HepG2 (cell line): Measurements from ENCODE around the gene CES3. TPM values are rescaled to one million over a fixed set of nuclear protein-coding genes. Genes with fewer than 3 reads are reported as not detected.
A peak's percentile ranks its signal among the peaks of the same experiment; 100 is the strongest.

ENCODE experiments used
- CREM ChIP-seq, 2 experiments: sonication (generic) in 1 of 2; formaldehyde crosslinking in 1 of 2; IDR thresholded peaks; 2 replicates each; pipeline versions ENCODE4 v1.4.0 to v1.6.1; 2016 to 2020; ENCODE audit warnings: antibody characterized with exemption in 1 of 2, mild to moderate bottlenecking in 1 of 2, missing genetic modification reagents in 1 of 2
- GFI1 ChIP-seq: sonication (generic); formaldehyde crosslinking; IDR thresholded peaks from 2 replicates; pipeline ENCODE4 v1.5.0; 2020; ENCODE audit warnings: missing genetic modification reagents, mild to moderate bottlenecking, borderline replicate concordance
- GPN1 ChIP-seq: sonication (generic); formaldehyde crosslinking; IDR thresholded peaks from 2 replicates; pipeline ENCODE4 v1.5.1; 2020; ENCODE audit warnings: missing genetic modification reagents, borderline replicate concordance
- HHEX ChIP-seq: IDR thresholded peaks from 2 replicates; pipeline ENCODE4 v1.6.1; 2016; ENCODE audit warnings: control low read depth
- HOXA3 ChIP-seq: sonication (generic); formaldehyde crosslinking; IDR thresholded peaks from 2 replicates; pipeline ENCODE4 v1.5.0; 2020; ENCODE audit warnings: missing genetic modification reagents
- MYC ChIP-seq: sonication (generic); formaldehyde crosslinking; IDR thresholded peaks from 2 replicates; pipeline ENCODE4 v1.9.0; 2021; ENCODE audit warnings: missing genetic modification reagents, borderline replicate concordance
- PCBP1 ChIP-seq: fragments of 200-400 bp; formaldehyde crosslinking; IDR thresholded peaks from 2 replicates; pipeline ENCODE4 v1.6.1; 2017; ENCODE audit warnings: mild to moderate bottlenecking, low read depth, low read length, borderline replicate concordance
- PCBP2 ChIP-seq: fragments of 200-400 bp; formaldehyde crosslinking; optimal IDR thresholded peaks from 2 replicates; pipeline ENCODE3; 2018; ENCODE audit warnings: low read length, low read depth; ENCODE audit not compliant: poor library complexity, severe bottlenecking
- SIX4 ChIP-seq: sonication (generic); formaldehyde crosslinking; IDR thresholded peaks from 2 replicates; pipeline ENCODE4 v1.4.0; 2020; ENCODE audit warnings: missing genetic modification reagents
- SMAD9 ChIP-seq: sonication (generic); formaldehyde crosslinking; IDR thresholded peaks from 2 replicates; pipeline ENCODE4 v1.5.1; 2020; ENCODE audit warnings: mild to moderate bottlenecking, missing genetic modification reagents
- SRSF9 ChIP-seq: fragments of 200-400 bp; formaldehyde crosslinking; IDR thresholded peaks from 2 replicates; pipeline ENCODE4 v1.6.1; 2018; ENCODE audit warnings: borderline replicate concordance, mild to moderate bottlenecking, low read depth, low read length; ENCODE audit not compliant: insufficient read depth, poor library complexity, severe bottlenecking
- TARDBP ChIP-seq: sonication (generic); formaldehyde crosslinking; IDR thresholded peaks from 2 replicates; pipeline ENCODE4 v1.8.0; 2022; ENCODE audit warnings: mild to moderate bottlenecking, missing genetic modification reagents
- TBP ChIP-seq: sonication (generic); formaldehyde crosslinking; IDR thresholded peaks from 2 replicates; pipeline ENCODE4 v1.5.0; 2020; ENCODE audit warnings: missing genetic modification reagents
- TFDP2 ChIP-seq: sonication (generic); formaldehyde crosslinking; IDR thresholded peaks from 2 replicates; pipeline ENCODE4 v1.4.0; 2020; ENCODE audit warnings: missing genetic modification reagents
- ZBTB2 ChIP-seq: sonication (generic); formaldehyde crosslinking; IDR thresholded peaks from 2 replicates; pipeline ENCODE4 v1.8.0; 2022; ENCODE audit warnings: low read depth, missing genetic modification reagents
- ZFAT ChIP-seq: sonication (generic); formaldehyde crosslinking; conservative IDR thresholded peaks from 2 replicates; pipeline ENCODE4 v1.8.1; 2023; ENCODE audit warnings: missing genetic modification reagents, inconsistent platforms
- ZFP90 ChIP-seq: sonication (generic); formaldehyde crosslinking; IDR thresholded peaks from 2 replicates; pipeline ENCODE4 v1.8.0; 2022; ENCODE audit warnings: missing genetic modification reagents, mild to moderate bottlenecking, inconsistent platforms, borderline replicate concordance
- ZFP91 ChIP-seq: sonication (generic); formaldehyde crosslinking; IDR thresholded peaks from 2 replicates; pipeline ENCODE4 v1.9.0; 2022; ENCODE audit warnings: missing genetic modification reagents, mild to moderate bottlenecking, borderline replicate concordance
- ZMYM3 ChIP-seq: sonication (generic); formaldehyde crosslinking; IDR thresholded peaks from 2 replicates; pipeline ENCODE4 v1.5.1; 2020; ENCODE audit warnings: mild to moderate bottlenecking, missing genetic modification reagents
- ZNF274 ChIP-seq: sonication (generic); formaldehyde crosslinking; IDR thresholded peaks from 2 replicates; pipeline ENCODE4 v1.5.1; 2020; ENCODE audit warnings: mild to moderate bottlenecking, missing genetic modification reagents
- ZNF276 ChIP-seq: sonication (generic); formaldehyde crosslinking; IDR thresholded peaks from 2 replicates; pipeline ENCODE4 v1.4.0; 2020; ENCODE audit warnings: mild to moderate bottlenecking, low read depth, missing genetic modification reagents
- ZNF563 ChIP-seq: sonication (generic); formaldehyde crosslinking; IDR thresholded peaks from 2 replicates; pipeline ENCODE4 v1.8.0; 2022; ENCODE audit warnings: mild to moderate bottlenecking, moderate library complexity, missing genetic modification reagents
- ZNF724P ChIP-seq: sonication (generic); formaldehyde crosslinking; IDR thresholded peaks from 2 replicates; pipeline ENCODE4 v1.8.0; 2022; ENCODE audit warnings: missing genetic modification reagents, borderline replicate concordance
- polyA plus RNA-seq, 8 experiments: library from polyadenylated mRNA; depleted of rRNA in 3 of 8; stranded (reverse) in 7 of 8; unstranded in 1 of 8; fragments of >200 nt; fragmentation: Illumina TruSeq in 4 of 8; extraction: Trizol in 4 of 8; gene quantifications; 2 replicates each; pipeline versions ENCODE4 v1.2.1 to v1.2.3, GENCODE V29; 2011 to 2016; ENCODE audit warnings: low read depth in 4 of 8, missing spikeins in 1 of 8, mixed read lengths in 1 of 8; ENCODE audit not compliant: insufficient read depth in 1 of 8
- total RNA-seq, 5 experiments: library from RNA; depleted of rRNA; stranded (reverse); fragments of >200 nt; fragmentation: Illumina TruSeq; extraction: Trizol; gene quantifications; 2 replicates each; pipeline ENCODE4 v1.2.3, GENCODE V29; 2016; ENCODE audit warnings: low read depth in 1 of 5

CES3 gene
- total and polyA plus RNA-seq, 2 of the 13 experiments (the other 11 are each of a cell fraction or from before 2014, with no cell fraction given), result 6.6 to 17.4 TPM

- TF ChIP-seq ZFP90 (CRISPR knock-in tag) (0 out of 2 replicates have a peak, but pooled peaks have one; percentile 28), SRSF9 (no peak), ZNF276 (CRISPR knock-in tag) (0 out of 2 replicates have a peak, but pooled peaks have one; percentile 24), ZFP91 (CRISPR knock-in tag) (peak; percentile 43; the same call in 1 of the 2 replicates), SIX4 (CRISPR knock-in tag) (no peak), GPN1 (CRISPR knock-in tag) (no peak), ZNF563 (CRISPR knock-in tag) (peak; percentile 74; the same call in 1 of the 2 replicates), ZFAT (peak; percentile 72; the same call in 1 of the 2 replicates), CREM (IDR thresholded peaks at IDR 0.05) (no peak), CREM (CRISPR knock-in tag; IDR thresholded peaks at IDR 0.05) (no peak), HOXA3 (CRISPR knock-in tag) (peak; percentile 36; the same call in 1 of the 2 replicates), MYC (CRISPR knock-in tag) (no peak), HHEX (no peak), ZBTB2 (CRISPR knock-in tag) (peak; percentile 30; the same call in 1 of the 2 replicates), ZNF724P (CRISPR knock-in tag) (no peak), TFDP2 (CRISPR knock-in tag) (peak; percentile 56; the same call in 1 of the 2 replicates), TARDBP (peak; percentile 31; the same call in 1 of the 2 replicates), ZMYM3 (CRISPR knock-in tag) (peak; percentile 14; the same call in 1 of the 2 replicates), TBP (CRISPR knock-in tag) (no peak), PCBP1 (no peak), PCBP2 (no peak), SMAD9 (CRISPR knock-in tag) (no peak), GFI1 (peak; percentile 15; the same call in 1 of the 2 replicates), ZNF274 (CRISPR knock-in tag) (no peak)
Observed at GRCh38 chr16:67013823-67014633, 53.0 kb downstream of the CES3 start (continued).
